ENCODE results near the gene CHRNA3. TPM values are rescaled to one million over a fixed set of nuclear protein-coding genes. Genes with fewer than 3 reads are reported as not detected.

CHRNA3 gene
- total RNA-seq, 4 donors from 2014 or later: not detected

DNA sequence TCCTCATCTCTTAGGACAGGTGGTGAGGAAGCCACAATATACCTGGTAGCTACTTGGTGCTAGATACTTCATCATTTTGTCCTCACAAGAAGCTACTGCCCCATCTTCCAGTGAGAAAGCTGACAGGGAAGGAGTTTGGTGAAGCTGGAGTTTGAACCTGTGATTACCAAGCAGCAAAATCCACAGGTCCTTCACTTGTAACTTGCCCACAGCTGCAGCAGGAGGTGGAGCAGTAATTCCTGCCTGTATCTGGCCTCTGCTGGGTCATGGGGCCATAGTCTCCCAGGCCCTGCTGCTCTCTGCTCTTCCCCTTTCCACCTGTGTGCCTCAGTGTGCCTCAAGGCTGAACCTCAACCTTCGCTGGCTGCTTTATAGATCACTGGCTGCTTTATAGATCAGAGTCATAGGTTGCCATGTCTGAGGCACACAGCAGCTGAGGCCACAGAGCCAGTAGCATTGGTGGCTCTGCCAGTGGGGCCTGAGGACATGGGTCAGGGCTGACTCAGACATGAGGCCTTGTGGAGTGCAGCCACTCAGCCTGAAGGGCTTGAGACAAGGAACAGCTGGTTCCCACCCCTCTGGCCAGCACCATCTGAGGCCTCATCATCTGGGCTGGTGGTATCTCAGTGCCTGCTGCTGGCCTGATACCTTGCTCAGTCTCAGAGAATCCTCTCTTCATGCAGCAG, 31.3 kb upstream of the CHRNA3 start:
- Histone ChIP-seq H3K27ac (no peak overlapping the region), H3K36me3 (no peaks in the 10 kb centered on the region), H3K4me1 (no peaks in the 10 kb centered on the region), H3K4me3 (no peak overlapping the region), H3K9me3 (no peaks in the 10 kb centered on the region), H3K27me3 (no peaks in the 10 kb centered on the region)
- no peak for DNase-seq (ENCODE audit: low spot score in 2 of 2)
- TF ChIP-seq, protein P1, sequence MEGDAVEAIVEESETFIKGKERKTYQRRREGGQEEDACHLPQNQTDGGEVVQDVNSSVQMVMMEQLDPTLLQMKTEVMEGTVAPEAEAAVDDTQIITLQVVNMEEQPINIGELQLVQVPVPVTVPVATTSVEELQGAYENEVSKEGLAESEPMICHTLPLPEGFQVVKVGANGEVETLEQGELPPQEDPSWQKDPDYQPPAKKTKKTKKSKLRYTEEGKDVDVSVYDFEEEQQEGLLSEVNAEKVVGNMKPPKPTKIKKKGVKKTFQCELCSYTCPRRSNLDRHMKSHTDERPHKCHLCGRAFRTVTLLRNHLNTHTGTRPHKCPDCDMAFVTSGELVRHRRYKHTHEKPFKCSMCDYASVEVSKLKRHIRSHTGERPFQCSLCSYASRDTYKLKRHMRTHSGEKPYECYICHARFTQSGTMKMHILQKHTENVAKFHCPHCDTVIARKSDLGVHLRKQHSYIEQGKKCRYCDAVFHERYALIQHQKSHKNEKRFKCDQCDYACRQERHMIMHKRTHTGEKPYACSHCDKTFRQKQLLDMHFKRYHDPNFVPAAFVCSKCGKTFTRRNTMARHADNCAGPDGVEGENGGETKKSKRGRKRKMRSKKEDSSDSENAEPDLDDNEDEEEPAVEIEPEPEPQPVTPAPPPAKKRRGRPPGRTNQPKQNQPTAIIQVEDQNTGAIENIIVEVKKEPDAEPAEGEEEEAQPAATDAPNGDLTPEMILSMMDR (IDR thresholded peaks at IDR 0.05): no peak
- TF ChIP-seq POLR2A (IDR thresholded peaks at IDR 0.05) (no peak), EP300 (IDR thresholded peaks at IDR 0.05) (no peak)
- 100% methylated on average over 1 of the region's 1 CpG for WGBS, 2 donors

DNA sequence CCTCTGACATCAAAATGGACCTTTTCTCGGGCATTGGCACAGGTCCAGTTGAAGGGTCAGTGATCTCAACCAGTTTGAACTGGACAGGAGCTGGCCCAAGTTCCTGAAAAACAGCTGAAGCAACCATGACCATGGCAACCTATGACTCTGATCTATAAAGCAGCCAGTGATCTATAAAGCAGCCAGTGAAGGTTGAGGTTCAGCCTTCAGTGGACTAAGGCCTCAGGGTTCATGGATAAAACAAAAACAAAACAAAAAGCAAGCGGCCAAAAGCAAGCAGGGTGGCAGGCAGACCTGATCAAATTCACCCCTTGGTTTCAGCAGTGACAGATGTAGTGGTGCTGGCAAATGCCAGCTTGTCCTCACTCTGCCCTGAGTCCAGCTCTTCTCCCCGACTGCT, 30.2 kb upstream of the CHRNA3 start:
- no peaks in the 10 kb centered on the region for H3K4me1 ChIP-seq
- H3K27me3 ChIP-seq: no peaks in the 10 kb centered on the region
- WGBS, 2 donors: 27 to 42% methylated on average over 3 of the region's 3 CpGs
- H3K4me3 ChIP-seq: no peak overlapping the region
- no peak for DNase-seq (ENCODE audit: low spot score in 2 of 2)
- H3K9me3 ChIP-seq: no peaks in the 10 kb centered on the region
- H3K36me3 ChIP-seq: no peaks in the 10 kb centered on the region
- TF ChIP-seq POLR2A (IDR thresholded peaks at IDR 0.05) (no peak), EP300 (IDR thresholded peaks at IDR 0.05) (no peak)
- TF ChIP-seq, protein P1 (IDR thresholded peaks at IDR 0.05): no peak
- no peak overlapping the region for H3K27ac ChIP-seq

GRCh38 chr15:78650022-78650421, 29.2 kb upstream of the CHRNA3 start:
- Histone ChIP-seq H3K27ac (no peak overlapping the region), H3K27me3 (no peaks in the 10 kb centered on the region), H3K4me1 (no peaks in the 10 kb centered on the region), H3K36me3 (no peaks in the 10 kb centered on the region), H3K4me3 (no peak overlapping the region), H3K9me3 (no peaks in the 10 kb centered on the region)
- no peak for DNase-seq (ENCODE audit: low spot score in 2 of 2)
- WGBS, 2 donors: 75 to 76% methylated on average over 4 of the region's 4 CpGs
- no peak for TF ChIP-seq POLR2A (IDR thresholded peaks at IDR 0.05)
- TF ChIP-seq, protein P1 (IDR thresholded peaks at IDR 0.05): no peak
- no peak for TF ChIP-seq EP300 (IDR thresholded peaks at IDR 0.05)

GRCh38 chr15:78645009-78645408, 24.2 kb upstream of the CHRNA3 start:
- no peak for DNase-seq (ENCODE audit: low spot score in 2 of 2)
- peaks cover 0 to 13% (median 9%) of the 10 kb centered on the region in 4 donors for H3K4me1 ChIP-seq
- TF ChIP-seq, protein P1 (IDR thresholded peaks at IDR 0.05): no peak
- TF ChIP-seq POLR2A (IDR thresholded peaks at IDR 0.05) (no peak), EP300 (IDR thresholded peaks at IDR 0.05) (no peak)
- WGBS, 2 donors: 94 to 95% methylated on average over 4 of the region's 4 CpGs
- no peak overlapping the region for H3K4me3 ChIP-seq
- H3K36me3 ChIP-seq: no peaks in the 10 kb centered on the region
- H3K9me3 ChIP-seq: no peaks in the 10 kb centered on the region
- H3K27me3 ChIP-seq: peaks cover 0 to 18% of the 10 kb centered on the region in 2 donors
- H3K27ac ChIP-seq: no peak overlapping the region

GRCh38 chr15:78642331-78642730, 21.5 kb upstream of the CHRNA3 start:
- H3K27ac ChIP-seq: no peak overlapping the region
- no peak overlapping the region for H3K4me3 ChIP-seq
- H3K9me3 ChIP-seq: no peaks in the 10 kb centered on the region
- H3K27me3 ChIP-seq: peaks cover 0 to 31% of the 10 kb centered on the region in 2 donors
- peaks cover 0 to 13% (median 9%) of the 10 kb centered on the region in 4 donors for H3K4me1 ChIP-seq
- H3K36me3 ChIP-seq: no peaks in the 10 kb centered on the region
- DNase-seq (ENCODE audit: low spot score in 2 of 2): no peak
- WGBS, 2 donors: 57 to 66% methylated on average over 5 of the region's 5 CpGs
- TF ChIP-seq POLR2A (IDR thresholded peaks at IDR 0.05): no peak
- no peak for TF ChIP-seq EP300 (IDR thresholded peaks at IDR 0.05)
- TF ChIP-seq, protein P1 (IDR thresholded peaks at IDR 0.05): no peak

Data from tibial nerve (tissue), 4 donors.